Kidney epithelial cell (primary cell): ENCODE data around the gene PPP4R3A. TPM values are rescaled to one million over a fixed set of nuclear protein-coding genes. Genes with fewer than 3 reads are reported as not detected.
"Not testable (repeated sequence)": the region's sequence is repeated elsewhere in the genome, so short reads cannot be mapped to it uniquely, and the experiment has no call there.

ENCODE experiments used
- DNase-seq: peaks from one replicate; pipeline ENCODE4 v3.0.0-alpha.2; 2010; ENCODE audit warnings: low read depth
- H3K27me3 ChIP-seq: 2 replicates; pipeline ENCODE4 v1.6.0; 2011; ENCODE audit warnings: low read length; ENCODE audit not compliant: control insufficient read depth, insufficient read depth
- H3K36me3 ChIP-seq: 2 replicates; pipeline ENCODE4 v1.5.1; 2011; ENCODE audit warnings: low read length; ENCODE audit not compliant: control insufficient read depth, insufficient read depth
- H3K4me3 ChIP-seq: 2 replicates; pipeline ENCODE4 v1.5.1; 2011; ENCODE audit warnings: low read depth, mild to moderate bottlenecking, control low read depth, low read length
- total RNA-seq: library from RNA; depleted of rRNA; stranded (reverse); fragments of >200 nt; gene quantifications from 2 replicates; pipeline ENCODE4 v1.2.3, GENCODE V29; 2015
- TF ChIP-seq, protein P1 (sequence below): IDR thresholded peaks from 2 replicates; pipeline ENCODE4 v1.5.1; 2011; ENCODE audit warnings: mild to moderate bottlenecking, moderate library complexity, low read length, control low read depth, inconsistent platforms; ENCODE audit not compliant: insufficient read depth, poor library complexity, severe bottlenecking

The PPP4R3A gene
- total RNA-seq, 1 donor from 2014 or later, result 72.0 TPM

DNA sequence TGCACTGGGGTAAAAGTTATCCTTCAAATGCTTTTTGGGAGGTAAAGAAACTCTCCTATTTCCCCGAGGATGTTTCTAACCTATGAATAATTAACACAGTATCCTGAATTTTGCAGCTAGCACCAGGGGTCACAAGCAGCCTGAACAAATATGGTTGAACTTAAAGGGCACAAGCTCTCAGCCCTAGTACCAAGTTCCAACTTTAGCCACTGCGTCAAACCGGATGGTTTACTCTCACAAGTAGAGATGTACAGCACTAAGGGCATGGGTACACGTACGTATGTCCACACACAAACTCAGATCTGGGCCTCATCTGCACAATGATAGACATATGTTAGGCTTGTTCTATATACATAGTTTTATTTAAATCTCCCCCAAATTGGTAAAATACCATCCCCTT lies 97.2 kb downstream of the PPP4R3A start:
- Histone ChIP-seq H3K27me3 (no peaks in the 10 kb centered on the region), H3K4me3 (no peak overlapping the region), H3K36me3 (no peaks in the 10 kb centered on the region)
- TF ChIP-seq, protein P1, sequence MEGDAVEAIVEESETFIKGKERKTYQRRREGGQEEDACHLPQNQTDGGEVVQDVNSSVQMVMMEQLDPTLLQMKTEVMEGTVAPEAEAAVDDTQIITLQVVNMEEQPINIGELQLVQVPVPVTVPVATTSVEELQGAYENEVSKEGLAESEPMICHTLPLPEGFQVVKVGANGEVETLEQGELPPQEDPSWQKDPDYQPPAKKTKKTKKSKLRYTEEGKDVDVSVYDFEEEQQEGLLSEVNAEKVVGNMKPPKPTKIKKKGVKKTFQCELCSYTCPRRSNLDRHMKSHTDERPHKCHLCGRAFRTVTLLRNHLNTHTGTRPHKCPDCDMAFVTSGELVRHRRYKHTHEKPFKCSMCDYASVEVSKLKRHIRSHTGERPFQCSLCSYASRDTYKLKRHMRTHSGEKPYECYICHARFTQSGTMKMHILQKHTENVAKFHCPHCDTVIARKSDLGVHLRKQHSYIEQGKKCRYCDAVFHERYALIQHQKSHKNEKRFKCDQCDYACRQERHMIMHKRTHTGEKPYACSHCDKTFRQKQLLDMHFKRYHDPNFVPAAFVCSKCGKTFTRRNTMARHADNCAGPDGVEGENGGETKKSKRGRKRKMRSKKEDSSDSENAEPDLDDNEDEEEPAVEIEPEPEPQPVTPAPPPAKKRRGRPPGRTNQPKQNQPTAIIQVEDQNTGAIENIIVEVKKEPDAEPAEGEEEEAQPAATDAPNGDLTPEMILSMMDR, result no peak
- DNase-seq, result no peak

DNA sequence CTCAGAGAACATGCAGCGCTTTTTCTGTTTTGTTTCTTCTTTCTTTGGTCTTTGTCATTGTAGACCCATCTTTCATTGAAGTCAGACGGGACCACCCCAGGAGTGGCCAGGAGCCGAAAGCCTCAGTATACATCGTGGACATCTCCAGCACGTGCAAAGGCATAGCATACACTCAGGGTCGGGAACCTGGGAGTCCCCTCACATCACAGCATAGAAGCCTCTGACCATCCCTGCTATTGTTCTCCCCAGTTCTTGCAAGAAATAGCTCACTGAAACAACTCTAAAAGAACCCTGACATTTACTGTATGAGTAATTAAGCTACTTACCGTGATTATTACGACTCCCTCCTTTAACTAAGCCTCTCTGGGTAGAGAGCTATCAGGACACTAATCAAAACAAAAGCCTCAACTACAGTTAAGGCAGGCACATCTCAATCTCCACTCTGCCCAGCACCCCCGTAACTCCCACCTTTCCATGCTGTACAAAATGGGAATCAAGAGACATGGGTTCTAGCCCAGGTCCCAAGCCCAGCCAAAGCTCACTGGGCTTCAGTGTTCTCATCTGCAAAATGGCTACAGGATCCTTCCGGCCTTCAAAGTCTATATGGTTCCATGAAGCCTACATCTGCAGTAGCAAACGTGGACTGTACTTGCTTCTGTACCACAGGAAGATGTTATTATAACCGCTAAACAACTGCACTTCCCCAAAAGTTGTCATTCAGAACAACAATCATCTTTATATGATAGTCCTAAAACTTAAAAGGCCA lies 99.2 kb downstream of the PPP4R3A start:
- no peak for DNase-seq
- Histone ChIP-seq H3K4me3 (no peak overlapping the region), H3K36me3 (no peaks in the 10 kb centered on the region), H3K27me3 (no peaks in the 10 kb centered on the region)
- TF ChIP-seq, protein P1, result no peak

- DNase-seq, result no peak
- Histone ChIP-seq H3K36me3 (no peaks in the 10 kb centered on the region), H3K4me3 (no peak overlapping the region), H3K27me3 (no peaks in the 10 kb centered on the region)
- TF ChIP-seq, protein P1, result no peak
Measured at GRCh38 chr14:91409928-91410718, 100.0 kb downstream of the PPP4R3A start.

DNA sequence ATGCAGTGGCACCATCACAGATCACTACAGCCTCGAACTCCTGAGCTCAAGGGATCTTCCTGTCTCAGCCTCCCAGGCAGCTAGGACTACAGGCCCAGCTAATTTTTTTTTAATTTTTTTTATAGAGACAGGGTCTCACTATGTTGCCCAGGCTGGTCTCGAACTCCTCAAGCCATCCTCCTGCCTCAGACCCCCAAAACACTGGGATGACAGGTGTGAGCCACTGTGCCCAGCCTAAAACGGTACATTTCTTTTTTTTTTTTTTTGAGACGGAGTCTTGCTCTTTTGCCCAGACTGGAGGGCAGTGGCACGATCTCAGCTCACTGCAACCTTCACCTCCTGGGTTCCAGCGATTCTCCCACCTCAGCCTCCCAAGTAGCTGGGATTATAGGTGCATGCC lies 100.9 kb downstream of the PPP4R3A start:
- not testable (repeated sequence) for DNase-seq, H3K36me3 ChIP-seq, H3K4me3 ChIP-seq, H3K27me3 ChIP-seq

Other genes with a start within 250 kb of the PPP4R3A start
- 22.4 and 25.5 TPM in 2 replicates for gene CCDC88C, start 92.5 kb downstream of the PPP4R3A start, total RNA-seq
- gene CATSPERB, start 221.8 kb upstream of the PPP4R3A start, total RNA-seq, result 0.07 and 0.08 TPM in 2 replicates